ENCODE measurements around the gene DNAH11.
"Not testable (repeated sequence)": the region's sequence is repeated elsewhere in the genome, so short reads cannot be mapped to it uniquely, and the experiment has no call there.

Gene DNAH11

DNA sequence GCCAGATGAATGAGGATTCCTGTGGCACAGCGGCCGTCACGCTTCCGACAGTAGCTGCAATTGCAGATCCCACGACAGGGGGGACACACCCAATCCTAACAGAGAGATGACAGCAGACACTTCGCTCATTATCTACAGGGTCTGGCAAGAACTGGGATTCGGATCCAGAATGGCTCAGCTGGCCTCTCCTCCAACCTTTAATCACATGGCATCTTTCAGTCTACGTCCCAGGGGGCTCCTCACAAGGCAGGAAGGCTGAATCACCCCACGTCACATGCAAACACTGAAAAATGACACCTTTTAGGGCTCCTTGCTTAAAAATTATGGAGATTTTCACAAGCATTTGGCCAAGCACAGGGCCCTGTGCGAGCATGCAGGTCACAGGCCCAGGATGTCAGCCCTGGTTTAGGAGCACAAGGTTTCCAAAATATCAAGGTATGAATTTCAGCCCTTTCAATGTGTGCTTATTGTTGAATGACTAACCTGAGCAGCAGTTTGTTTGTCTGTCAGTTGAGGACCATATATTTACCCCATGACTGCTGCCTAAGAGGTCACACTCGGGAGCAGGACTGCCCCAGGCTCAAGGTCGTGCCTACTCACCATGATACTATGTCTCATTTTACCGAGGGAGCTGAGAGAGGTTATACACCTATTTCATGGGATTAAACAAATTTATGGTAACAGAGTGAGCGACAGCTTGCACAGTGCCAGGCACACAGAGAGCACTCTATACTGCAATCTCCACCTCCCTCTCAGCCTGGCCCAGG lies 360.4 kb downstream of the DNAH11 start:
- DNase-seq = no peak

DNA sequence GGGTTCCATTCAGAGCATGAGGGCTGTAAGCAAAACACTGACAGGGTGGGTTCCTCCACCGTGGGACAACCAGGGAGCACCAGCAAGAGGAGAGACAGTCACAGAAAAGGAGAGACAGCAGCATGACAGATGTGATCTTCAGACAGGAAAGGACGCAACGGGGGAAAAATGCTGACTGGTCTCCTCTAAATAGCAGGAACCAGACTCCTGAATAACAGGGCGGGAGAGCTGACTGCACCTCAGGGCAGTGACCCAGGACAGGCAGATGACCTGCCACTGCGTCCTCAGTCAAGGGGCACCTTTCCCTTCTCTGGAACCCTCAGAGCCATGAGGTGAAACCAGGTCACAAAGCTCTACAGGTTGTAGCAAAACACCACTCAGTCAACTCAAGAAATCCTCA lies 365.9 kb downstream of the DNAH11 start:
- no peak for DNase-seq

GRCh38 chr7:21910253-21910652 lies 367.4 kb downstream of the DNAH11 start:
- no peak for DNase-seq

GRCh38 chr7:21911341-21911875 lies 368.6 kb downstream of the DNAH11 start:
- DNase-seq = no peak

DNA sequence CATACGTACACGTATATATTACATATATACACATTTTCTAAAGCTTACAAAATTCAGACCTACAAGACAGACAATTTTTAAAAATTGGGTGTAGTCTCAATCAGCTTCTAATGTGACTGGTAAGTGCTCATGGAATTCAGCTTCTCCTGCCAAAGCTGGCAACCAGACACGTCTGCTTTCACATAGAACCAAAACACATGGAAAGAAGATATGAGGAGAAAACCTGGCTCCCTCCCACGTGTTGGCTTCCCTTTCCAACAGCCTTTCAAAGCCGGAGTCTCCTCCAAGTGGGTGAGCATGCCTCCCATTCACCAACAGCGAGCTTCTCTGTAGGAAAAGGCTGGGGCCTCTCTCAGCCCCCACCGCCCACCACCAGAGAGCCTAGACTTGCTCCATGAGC lies 369.5 kb downstream of the DNAH11 start:
- DNase-seq = no peak

- DNase-seq = no peak
These were observed 370.3 kb downstream of the DNAH11 start for GRCh38 chr7:21912931-21913780.

- DNase-seq = no peak
These were observed 371.8 kb downstream of the DNAH11 start for GRCh38 chr7:21914671-21915070.

DNA sequence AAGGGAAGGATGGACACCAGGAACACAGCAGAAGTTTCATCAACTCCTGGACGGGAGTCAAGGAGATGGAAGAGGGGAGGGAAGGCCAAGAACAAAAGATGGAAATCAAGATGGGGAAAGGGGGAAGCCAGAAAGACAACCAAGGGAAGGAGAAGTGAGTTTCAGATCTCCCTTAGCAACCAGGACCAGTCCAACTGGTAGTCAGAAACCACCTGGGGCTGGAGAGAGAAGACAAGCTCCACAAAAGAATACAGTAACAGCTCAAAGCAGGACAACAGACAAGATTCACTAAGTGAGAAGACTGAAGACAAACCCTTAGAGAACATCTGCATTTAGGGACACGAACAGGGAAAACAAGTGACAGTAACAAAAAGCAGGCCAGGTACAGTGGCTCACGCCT lies 372.3 kb downstream of the DNAH11 start:
- DNase-seq = no peak

GRCh38 chr7:21916176-21916575 lies 373.3 kb downstream of the DNAH11 start:
- no peak for DNase-seq

DNA sequence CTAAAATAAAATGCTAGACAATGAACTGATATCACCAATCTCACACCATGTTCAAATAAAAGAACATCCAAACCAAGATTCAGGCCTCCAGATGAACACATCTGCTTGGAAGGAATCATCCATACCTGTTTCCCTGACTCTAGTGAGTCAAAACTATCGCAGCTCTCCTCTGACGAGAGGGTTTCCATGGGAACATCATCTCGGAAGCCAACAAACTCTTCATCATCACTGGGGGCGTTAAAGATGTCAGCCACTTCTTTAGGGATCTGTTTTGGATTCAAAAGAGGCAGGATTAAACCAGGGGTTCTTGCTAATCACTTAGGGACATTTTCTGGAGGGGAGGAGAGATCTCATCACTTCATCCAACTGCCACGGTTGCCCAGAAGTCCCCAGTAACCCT lies 373.8 kb downstream of the DNAH11 start:
- DNase-seq = no peak

GRCh38 chr7:21918216-21918615 lies 375.4 kb downstream of the DNAH11 start:
- no peak for DNase-seq

DNA sequence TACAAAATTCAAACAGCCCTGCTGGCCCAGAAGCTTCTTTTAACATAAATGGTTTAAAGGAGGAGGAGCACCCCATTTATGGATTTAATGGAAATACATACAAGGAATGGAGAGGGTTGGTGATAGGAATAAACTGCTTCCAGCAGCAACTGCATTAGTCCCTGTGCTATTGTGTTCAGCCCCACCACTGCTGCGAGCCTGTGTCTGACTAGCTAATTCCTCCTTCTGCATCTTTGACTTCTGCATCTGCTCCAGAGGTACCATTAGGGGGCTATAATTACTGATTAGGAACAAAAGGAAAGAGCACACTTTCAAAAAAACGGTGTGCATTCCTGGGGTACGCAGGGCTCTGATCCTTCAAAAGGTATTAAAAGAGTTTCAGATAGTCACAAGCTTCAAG lies 378.1 kb downstream of the DNAH11 start:
- DNase-seq = no peak

DNA sequence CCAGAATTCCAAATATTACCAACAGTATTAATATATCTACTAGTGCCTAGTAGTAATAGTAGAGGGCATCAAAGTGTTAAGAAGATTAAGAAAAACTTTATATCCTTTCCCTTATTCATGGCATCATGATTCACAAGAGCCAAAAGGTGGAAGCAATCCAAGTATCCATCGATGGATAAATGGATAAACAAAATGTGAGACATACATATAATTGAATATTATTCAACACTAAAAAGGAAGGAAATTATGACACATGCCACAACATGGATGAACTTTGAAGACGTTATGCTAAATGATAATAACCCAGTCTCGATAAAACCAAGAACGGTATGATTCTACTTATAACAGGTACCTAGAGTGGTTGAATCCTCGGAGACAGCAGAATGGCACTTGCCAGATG lies 379.8 kb downstream of the DNAH11 start:
- DNase-seq = no peak

DNA sequence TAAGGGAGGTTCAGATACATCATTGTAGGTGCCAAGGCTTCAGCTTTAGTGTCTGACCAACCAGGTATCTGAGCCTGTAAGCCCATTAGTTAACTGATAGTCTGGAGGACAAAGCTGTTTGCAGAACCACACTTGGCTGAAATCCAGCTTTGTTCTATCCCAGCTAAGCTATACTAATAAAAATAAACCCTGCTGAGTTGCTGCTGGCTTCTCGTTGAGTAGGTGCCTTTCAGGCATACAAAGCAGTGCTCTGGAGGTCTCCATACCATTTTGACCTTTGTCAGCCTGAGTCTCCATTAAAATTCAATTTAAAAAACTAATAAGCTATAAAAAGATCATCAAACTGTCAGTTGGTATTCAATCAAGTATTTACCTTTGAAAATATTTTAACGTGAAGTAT lies 380.8 kb downstream of the DNAH11 start:
- DNase-seq = peak; percentile 80

- DNase-seq = no peak
These were observed 383.6 kb downstream of the DNAH11 start for GRCh38 chr7:21926448-21926847.

- no peak for DNase-seq
These were observed 384.9 kb downstream of the DNAH11 start for GRCh38 chr7:21927693-21928092.

DNA sequence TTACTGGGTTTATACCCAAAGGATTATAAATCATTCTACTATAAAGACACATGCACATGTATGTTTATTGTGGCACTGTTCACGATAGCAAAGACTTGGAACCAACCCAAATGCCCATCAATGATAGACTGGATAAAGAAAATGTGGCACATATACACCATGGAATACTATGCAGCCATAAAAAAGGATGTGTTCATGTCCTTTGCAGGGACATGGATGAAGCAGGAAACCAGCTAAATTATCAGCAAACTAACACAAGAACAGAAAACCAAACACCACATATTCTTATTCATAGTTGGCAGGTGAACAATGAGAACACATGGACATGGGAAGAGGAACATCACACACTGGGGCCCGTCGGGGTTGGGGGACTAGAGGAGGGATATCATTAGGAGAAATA lies 390.5 kb downstream of the DNAH11 start:
- DNase-seq = not testable (repeated sequence)

GRCh38 chr7:21934808-21935207 lies 392.0 kb downstream of the DNAH11 start:
- DNase-seq = no peak

DNA sequence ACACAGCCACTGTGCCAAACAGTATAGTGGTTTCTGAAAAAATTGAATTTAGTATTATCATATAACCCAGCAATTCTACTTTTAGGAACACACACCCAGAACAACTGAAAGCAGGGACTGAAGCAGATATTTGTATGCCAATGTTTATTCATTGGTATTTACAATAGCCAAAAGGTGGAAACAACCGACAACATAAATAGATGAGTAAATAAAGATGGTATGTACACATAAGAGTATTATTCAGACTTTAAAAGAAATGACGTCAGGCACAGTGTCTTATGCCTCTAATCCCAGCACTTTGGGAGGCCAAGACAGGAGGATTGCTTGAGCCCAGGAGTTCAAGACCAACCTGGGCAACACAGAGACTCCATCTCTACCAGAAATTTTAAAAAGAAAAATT lies 395.6 kb downstream of the DNAH11 start:
- DNase-seq = peak; percentile 56

GRCh38 chr7:21939136-21939857 lies 396.5 kb downstream of the DNAH11 start:
- peak; percentile 91 for DNase-seq

GRCh38 chr7:21939858-21940372 lies 397.1 kb downstream of the DNAH11 start:
- DNase-seq = peak; percentile 60

GRCh38 chr7:21941611-21942141 lies 398.8 kb downstream of the DNAH11 start:
- no peak for DNase-seq

GRCh38 chr7:21942955-21943354 lies 400.1 kb downstream of the DNAH11 start:
- DNase-seq = no peak

Data from DMS53 (cell line).